Endothelial cell of umbilical vein (primary cell): ENCODE measurements around the gene TMEM204. TPM values are rescaled to one million over a fixed set of nuclear protein-coding genes. Genes with fewer than 3 reads are reported as not detected.

Experiments
- BruUV-seq: library from RNA; stranded (reverse); fragments of 400-500 nt; replicated peaks from 2 replicates; lab custom pipeline; 2021; lab: Mats Ljungman, UMichigan
- CTCF ChIA-PET: fragments of 300-600, 350-600 bp; sonication (Branson Sonifier 250); formaldehyde crosslinking; loops from one replicate; lab custom pipeline; 2021; ENCODE audit warnings: antibody characterized with exemption, inconsistent platforms; lab: Charles Lee
- POLR2A ChIA-PET: fragments of 300-600, 350-600 bp; sonication (Branson Sonifier 250); formaldehyde crosslinking; loops from one replicate; lab custom pipeline; 2021; ENCODE audit warnings: antibody characterized with exemption, inconsistent platforms; lab: Charles Lee
- DNase-seq: peaks from one replicate; pipeline ENCODE4 v3.0.0-alpha.2; 2011; ENCODE audit warnings: low read depth, low spot score
- FAIRE-seq: peaks from 2 replicates; lab custom pipeline; 2011; peaks lifted over from hg19 to GRCh38; lab: Jason Lieb, UNC
- H2AFZ ChIP-seq: 2 replicates; pipeline ENCODE4 v1.6.0; 2012; ENCODE audit warnings: low read depth, low read length, control low read depth, inconsistent platforms
- H3K27ac ChIP-seq: 2 replicates; pipeline ENCODE4 v1.5.1; 2011; ENCODE audit warnings: low read depth, mild to moderate bottlenecking, control low read depth, low read length, moderate library complexity; ENCODE audit not compliant: insufficient read depth
- H3K27me3 ChIP-seq, 2 experiments: 2 replicates each; pipeline versions ENCODE4 v1.6.0 to v1.6.1; 2011; ENCODE audit warnings: low read length in 2 of 2, mixed read lengths in 1 of 2; ENCODE audit not compliant: control insufficient read depth in 2 of 2, insufficient read depth in 2 of 2
- H3K36me3 ChIP-seq, 2 experiments: 2 replicates in 1 of 2; 3 replicates in 1 of 2; pipeline ENCODE4 v1.5.1; 2011; ENCODE audit warnings: low read length in 2 of 2, mild to moderate bottlenecking in 1 of 2, moderate library complexity in 1 of 2; ENCODE audit not compliant: control insufficient read depth in 2 of 2, insufficient read depth in 2 of 2; ENCODE audit errors: extremely low read depth in 1 of 2
- H3K4me1 ChIP-seq: 3 replicates; pipeline ENCODE4 v1.5.1; 2011; ENCODE audit warnings: mild to moderate bottlenecking, low read length; ENCODE audit not compliant: control insufficient read depth, insufficient read depth; ENCODE audit errors: extremely low read depth
- H3K4me2 ChIP-seq: 2 replicates; pipeline ENCODE4 v1.6.1; 2011; ENCODE audit warnings: low read length, control low read depth, mixed read lengths; ENCODE audit not compliant: insufficient read depth
- H3K4me3 ChIP-seq, 3 experiments: fragments of 200-600 bp in 1 of 3; sonication (generic), shearing (Covaris generic) in 1 of 3; replicated peaks in 1 of 3; 2 replicates each; pipeline ENCODE4 v1.5.1; 2011 to 2016; ENCODE audit warnings: control low read depth in 3 of 3, low read length in 3 of 3, mild to moderate bottlenecking in 2 of 3, inconsistent platforms in 1 of 3, low read depth in 1 of 3, moderate library complexity in 1 of 3; ENCODE audit not compliant: insufficient read depth in 1 of 3
- H3K79me2 ChIP-seq: 2 replicates; pipeline ENCODE4 v1.6.0; 2012; ENCODE audit warnings: low read length, inconsistent platforms; ENCODE audit not compliant: control insufficient read depth, insufficient read depth
- H3K9ac ChIP-seq: replicated peaks from 2 replicates; pipeline ENCODE3; 2011; ENCODE audit warnings: low read length, control low read depth; ENCODE audit not compliant: insufficient read depth; ENCODE audit errors: extremely low read depth
- H3K9me1 ChIP-seq: replicated peaks from 3 replicates; pipeline ENCODE4 v1.6.0; 2011; ENCODE audit warnings: mild to moderate bottlenecking, low read length; ENCODE audit not compliant: control insufficient read depth, insufficient read depth; ENCODE audit errors: extremely low read depth
- H3K9me3 ChIP-seq: replicated peaks from 2 replicates; pipeline ENCODE4 v1.5.1; 2012; ENCODE audit warnings: low read length, inconsistent platforms; ENCODE audit not compliant: control insufficient read depth, insufficient read depth
- H4K20me1 ChIP-seq: replicated peaks from 2 replicates; pipeline ENCODE3; 2011; ENCODE audit warnings: mild to moderate bottlenecking, low read length; ENCODE audit not compliant: control insufficient read depth, insufficient read depth; ENCODE audit errors: extremely low read depth
- CTCF ChIP-seq, 2 donors: IDR thresholded peaks; 1 replicate in 1 of 2; 2 replicates in 1 of 2; pipeline ENCODE4 v1.5.1; 2011; ENCODE audit warnings: low read length in 2 of 2, mild to moderate bottlenecking in 2 of 2, moderate library complexity in 2 of 2, control low read depth in 1 of 2, inconsistent platforms in 1 of 2, low read depth in 1 of 2; ENCODE audit not compliant: insufficient read depth in 1 of 2; ENCODE audit errors: extremely low read depth in 1 of 2
- FOS ChIP-seq: IDR thresholded peaks from 2 replicates; pipeline ENCODE4 v1.6.1; 2011; ENCODE audit warnings: mild to moderate bottlenecking, low read length, moderate library complexity, borderline replicate concordance; ENCODE audit not compliant: insufficient read depth
- MYC ChIP-seq: IDR thresholded peaks from one replicate; pipeline ENCODE4 v1.6.1; 2011; ENCODE audit warnings: mild to moderate bottlenecking, low read depth, low read length
- dilution Hi-C: fragments of 300-500 bp; cut with MboI; formaldehyde crosslinking; loops from one replicate; pipeline ENCODE4 v1.15.0; 2019; ENCODE audit warnings: low sequenced_read_pairs; ENCODE audit not compliant: extremely low pct_ligation_motif_present
- intact Hi-C: fragments of 100-400 bp; cut with micrococcal nuclease; formaldehyde crosslinking; loops from one replicate; pipeline ENCODE4 v1.10.0; 2022
- polyA plus RNA-seq, 4 experiments: library from polyadenylated mRNA; depleted of rRNA in 3 of 4; stranded (reverse) in 3 of 4; unstranded in 1 of 4; fragments of >200 nt; gene quantifications; 2 replicates each; pipeline versions ENCODE4 v1.2.1 to v1.2.3, GENCODE V29; 2011 to 2012; ENCODE audit warnings: missing spikeins in 1 of 4
- total RNA-seq: library from RNA; stranded (reverse); gene quantifications from 2 replicates; pipeline ENCODE4 v1.2.3, GENCODE V29; 2021

TMEM204 gene
- total and polyA plus RNA-seq, 2 donors (not counting 3 experiments of a cell fraction or from before 2014, with no cell fraction given) = 32.5 to 50.7 TPM

- H3K36me3 ChIP-seq = peaks cover 7 to 33% of the 10 kb centered on the region in 2 experiments
- H4K20me1 ChIP-seq = no peaks in the 10 kb centered on the region
- no peak overlapping the region for H3K4me2 ChIP-seq
- CTCF ChIA-PET = no interaction called here
- no peaks in the 10 kb centered on the region for H3K79me2 ChIP-seq
- DNase-seq = no peak
- no peak overlapping the region for H3K4me3 ChIP-seq
- H2AFZ ChIP-seq = no peak overlapping the region
- no TSS peak for BruUV-seq
- H3K9ac ChIP-seq = no peak overlapping the region
- no peak for FAIRE-seq
- H3K27ac ChIP-seq = no peak overlapping the region
- H3K9me1 ChIP-seq = no peaks in the 10 kb centered on the region
- dilution Hi-C loops (no loop called here), intact Hi-C loops (no loop called here)
- POLR2A ChIA-PET = no interaction called here
- no peaks in the 10 kb centered on the region for H3K9me3 ChIP-seq
- H3K4me1 ChIP-seq = no peaks in the 10 kb centered on the region
- TF ChIP-seq FOS (no peak), MYC (no peak), CTCF (IDR thresholded peaks at IDR 0.05; ENCODE audit: extremely low read depth in 1 of 2, insufficient read depth in 1 of 2, low read depth in 1 of 2, low read length in 2 of 2) (no peak)
- no peaks in the 10 kb centered on the region for H3K27me3 ChIP-seq
These were observed 30.1 kb upstream of the TMEM204 start for GRCh38 chr16:1503110-1503955.
